Cardiac fibroblast (primary cell): ENCODE measurements around the gene SH2D2A.

Source experiments
- DNase-seq, 2 donors: peaks; one replicate each; pipeline versions ENCODE4 v3.0.0 to v3.0.0-alpha.2; 2010; ENCODE audit warnings: low read depth in 2 of 2
- H3K4me3 ChIP-seq, 2 donors: replicated peaks in 1 of 2; 1 replicate in 1 of 2; 2 replicates in 1 of 2; pipeline ENCODE4 v1.5.1; 2011; ENCODE audit warnings: low read depth in 2 of 2, low read length in 2 of 2, mild to moderate bottlenecking in 2 of 2, moderate library complexity in 1 of 2
- CTCF ChIP-seq: IDR thresholded peaks from one replicate; pipeline ENCODE4 v1.5.1; 2011; ENCODE audit warnings: low read depth, mild to moderate bottlenecking, low read length, inconsistent platforms

The SH2D2A gene

GRCh38 chr1:156816561-156817328, at the start of gene SH2D2A:
SH2D2A (minus strand) TSS chr1:156816848; CDS start chr1:156816708, 140 bp downstream.
- no peak for TF ChIP-seq CTCF
- no peak within 1 kb of the TSS for H3K4me3 ChIP-seq
- DNase-seq = peak; percentile 67 to 72

GRCh38 chr1:156865865-156866248, 49.2 kb upstream of the SH2D2A start:
- TF ChIP-seq CTCF = no peak

DNA sequence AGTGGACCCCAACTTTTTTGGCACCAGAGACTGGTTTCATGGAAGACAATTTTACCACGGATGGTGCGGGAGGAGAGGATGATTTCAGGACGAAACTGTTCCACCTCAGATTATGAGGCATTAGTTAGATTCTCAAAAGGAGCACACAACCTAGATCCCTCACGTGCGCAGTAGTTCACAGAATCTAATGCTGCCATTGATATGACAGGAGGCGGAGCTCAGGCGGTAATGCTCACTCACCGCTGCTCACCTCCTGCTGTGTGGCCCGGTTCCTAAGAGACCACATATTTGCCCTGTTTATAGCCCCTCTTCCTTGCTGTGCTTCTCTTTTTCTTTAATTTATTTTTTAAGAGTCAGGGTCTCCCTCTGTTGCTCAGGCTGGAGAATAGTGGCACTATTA, 48.6 kb upstream of the SH2D2A start:
- no peak for DNase-seq
- H3K4me3 ChIP-seq = no peak overlapping the region
- TF ChIP-seq CTCF = no peak

More at GRCh38 chr1:156865865-156866248, 49.2 kb upstream of the SH2D2A start:
- no peak overlapping the region for H3K4me3 ChIP-seq
- DNase-seq = no peak

DNA sequence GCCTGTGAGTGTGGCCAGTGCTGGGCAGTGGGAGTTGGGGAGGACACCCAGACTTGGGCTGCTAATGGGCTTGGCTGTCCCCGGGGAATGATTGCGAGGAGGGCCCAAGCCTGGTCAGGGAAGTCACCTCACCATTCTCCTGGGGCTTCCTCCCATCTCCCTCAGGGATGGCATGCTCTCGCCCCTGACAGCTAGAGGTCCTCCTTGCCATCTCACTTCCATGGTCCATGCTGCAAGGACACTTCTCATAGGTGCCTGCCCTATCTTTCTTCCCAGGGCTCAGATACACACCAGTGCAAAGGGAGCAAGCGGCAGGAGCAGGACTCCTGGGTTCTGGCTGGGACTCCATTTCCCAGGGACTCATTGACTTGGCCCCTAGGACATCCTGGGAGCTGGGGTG, 48.1 kb upstream of the SH2D2A start:
- DNase-seq = no peak
- TF ChIP-seq CTCF = no peak
- H3K4me3 ChIP-seq = no peak overlapping the region

- no peak for TF ChIP-seq CTCF
- no peak overlapping the region for H3K4me3 ChIP-seq
- no peak for DNase-seq
Measured at GRCh38 chr1:156863631-156864030, 47.0 kb upstream of the SH2D2A start.

DNA sequence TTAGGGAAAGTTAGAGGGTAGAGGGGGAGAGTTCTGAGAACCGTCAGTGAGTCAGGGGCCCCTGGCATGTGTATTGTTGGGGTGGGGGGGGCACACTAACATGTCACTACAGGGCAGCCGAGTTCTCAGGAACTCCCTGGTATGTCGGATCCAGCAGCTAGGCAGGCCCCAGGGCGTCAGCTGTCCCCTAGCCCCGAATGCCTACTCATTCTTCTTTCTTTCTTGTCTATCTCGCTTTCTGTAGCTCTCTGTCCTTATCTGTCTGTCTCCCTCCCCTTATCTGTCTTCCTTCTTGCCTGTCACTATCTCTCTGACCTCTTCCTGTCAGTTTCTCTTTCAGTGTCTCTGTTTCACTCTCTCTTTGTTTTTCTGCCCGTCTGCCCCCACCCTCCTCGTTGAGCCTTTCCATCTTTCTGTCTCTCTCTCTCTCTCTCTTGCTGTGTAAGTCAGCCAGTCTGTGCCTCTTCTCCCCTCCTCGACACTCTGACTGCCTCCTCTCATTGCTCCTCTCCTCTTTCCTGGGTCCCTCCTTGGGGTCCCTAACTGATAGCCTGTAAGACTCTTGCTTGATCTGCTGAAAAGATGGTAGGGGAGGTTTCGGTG, 46.5 kb upstream of the SH2D2A start:
- no peak for TF ChIP-seq CTCF
- no peak for DNase-seq
- no peak overlapping the region for H3K4me3 ChIP-seq
